ENCODE results near the gene TUBGCP3. TPM values are rescaled to one million over a fixed set of nuclear protein-coding genes. Genes with fewer than 3 reads are reported as not detected.

The TUBGCP3 gene
- polyA plus RNA-seq, 1 experiment, result 15.7 TPM

DNA sequence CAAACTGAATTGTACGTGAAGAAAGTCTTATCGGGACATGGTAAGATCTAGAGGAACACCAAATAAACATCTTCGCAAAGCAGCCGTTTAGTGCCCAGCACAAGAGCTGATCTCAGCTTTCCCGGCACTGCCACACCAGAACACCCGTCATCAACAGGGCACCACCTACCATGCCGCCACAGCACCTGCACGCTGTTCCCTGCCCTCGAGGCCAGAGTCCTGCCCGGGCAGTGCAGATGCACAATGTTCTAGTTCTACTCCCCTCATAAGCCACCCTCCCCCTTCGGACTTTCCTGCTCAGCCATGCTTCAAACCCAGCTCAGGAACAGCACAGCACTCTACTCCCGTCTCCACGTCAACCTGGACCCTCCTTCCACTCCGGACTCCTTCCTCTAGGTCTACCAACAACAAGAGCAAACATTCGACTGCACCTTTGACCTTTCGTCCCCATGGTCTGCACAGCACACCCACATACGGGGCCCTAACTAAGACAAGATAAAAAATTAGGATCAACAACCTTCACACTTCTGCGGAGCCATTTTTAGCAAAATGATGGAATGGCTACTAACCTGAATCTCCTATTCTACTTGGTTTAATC lies 25.1 kb downstream of the TUBGCP3 start:
- H3K27me3 ChIP-seq (ENCODE audit: control insufficient read depth, insufficient read depth, low read length), result no peaks in the 10 kb centered on the region
- no peak overlapping the region for H3K4me3 ChIP-seq (ENCODE audit: low read depth, low read length)
- no peak for DNase-seq (ENCODE audit: low read depth)
- ChIA-PET POLR2A (no interaction called here), CTCF (no interaction called here)
- TF ChIP-seq, protein P1, sequence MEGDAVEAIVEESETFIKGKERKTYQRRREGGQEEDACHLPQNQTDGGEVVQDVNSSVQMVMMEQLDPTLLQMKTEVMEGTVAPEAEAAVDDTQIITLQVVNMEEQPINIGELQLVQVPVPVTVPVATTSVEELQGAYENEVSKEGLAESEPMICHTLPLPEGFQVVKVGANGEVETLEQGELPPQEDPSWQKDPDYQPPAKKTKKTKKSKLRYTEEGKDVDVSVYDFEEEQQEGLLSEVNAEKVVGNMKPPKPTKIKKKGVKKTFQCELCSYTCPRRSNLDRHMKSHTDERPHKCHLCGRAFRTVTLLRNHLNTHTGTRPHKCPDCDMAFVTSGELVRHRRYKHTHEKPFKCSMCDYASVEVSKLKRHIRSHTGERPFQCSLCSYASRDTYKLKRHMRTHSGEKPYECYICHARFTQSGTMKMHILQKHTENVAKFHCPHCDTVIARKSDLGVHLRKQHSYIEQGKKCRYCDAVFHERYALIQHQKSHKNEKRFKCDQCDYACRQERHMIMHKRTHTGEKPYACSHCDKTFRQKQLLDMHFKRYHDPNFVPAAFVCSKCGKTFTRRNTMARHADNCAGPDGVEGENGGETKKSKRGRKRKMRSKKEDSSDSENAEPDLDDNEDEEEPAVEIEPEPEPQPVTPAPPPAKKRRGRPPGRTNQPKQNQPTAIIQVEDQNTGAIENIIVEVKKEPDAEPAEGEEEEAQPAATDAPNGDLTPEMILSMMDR (IDR thresholded peaks at IDR 0.05; ENCODE audit: insufficient read depth, low read depth, low read length), result no peak
- H3K36me3 ChIP-seq (ENCODE audit: control insufficient read depth, insufficient read depth, low read length), result peaks cover 2% of the 10 kb centered on the region; the same call in 1 of the 2 replicates

DNA sequence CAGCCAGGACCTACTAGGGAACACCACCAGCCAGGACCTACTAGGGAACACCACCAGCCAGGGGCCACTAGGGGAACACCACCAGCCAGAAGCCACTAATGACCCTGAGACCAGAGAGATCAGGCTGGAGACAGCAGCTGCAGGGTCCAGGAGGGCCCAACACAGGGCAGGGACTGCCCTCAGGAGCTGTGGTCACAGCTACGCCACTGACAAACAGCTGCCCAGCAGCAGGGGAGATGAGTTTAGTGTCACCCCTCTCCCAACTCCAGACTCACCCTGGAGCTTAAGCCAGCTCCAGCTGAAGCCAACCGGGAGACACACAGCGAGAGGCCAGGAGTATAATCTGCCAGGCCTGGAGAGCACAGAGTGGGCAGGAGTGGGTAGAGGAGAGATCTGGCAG lies 25.7 kb downstream of the TUBGCP3 start:
- ChIA-PET CTCF (no interaction called here), POLR2A (no interaction called here)
- Histone ChIP-seq H3K36me3 (ENCODE audit: control insufficient read depth, insufficient read depth, low read length) (peaks cover 2% of the 10 kb centered on the region; the same call in 1 of the 2 replicates), H3K4me3 (ENCODE audit: low read depth, low read length) (no peak overlapping the region), H3K27me3 (ENCODE audit: control insufficient read depth, insufficient read depth, low read length) (no peaks in the 10 kb centered on the region)
- TF ChIP-seq, protein P1 (IDR thresholded peaks at IDR 0.05; ENCODE audit: insufficient read depth, low read depth, low read length), result no peak
- no peak for DNase-seq (ENCODE audit: low read depth)

DNA sequence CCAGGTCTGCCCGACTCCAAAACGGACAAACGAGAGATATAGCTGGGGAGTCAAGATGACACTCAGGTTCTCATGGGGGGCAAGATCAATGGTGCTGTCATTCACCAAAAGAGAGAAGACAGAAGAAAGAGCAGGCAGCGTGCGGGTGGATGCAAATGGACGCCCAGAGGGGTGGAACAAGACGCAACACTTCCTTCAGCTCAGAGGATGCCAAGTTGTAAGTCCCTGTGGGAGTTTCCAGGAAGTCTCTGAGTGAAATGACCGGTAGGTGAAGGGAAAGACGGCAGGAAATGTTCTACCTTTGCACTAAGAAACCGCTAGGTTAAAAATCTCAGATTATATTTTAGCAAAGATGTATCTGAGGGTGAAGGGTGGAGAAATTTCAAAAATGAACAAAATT lies 26.5 kb downstream of the TUBGCP3 start:
- ChIA-PET POLR2A (no interaction called here), CTCF (no interaction called here)

DNA sequence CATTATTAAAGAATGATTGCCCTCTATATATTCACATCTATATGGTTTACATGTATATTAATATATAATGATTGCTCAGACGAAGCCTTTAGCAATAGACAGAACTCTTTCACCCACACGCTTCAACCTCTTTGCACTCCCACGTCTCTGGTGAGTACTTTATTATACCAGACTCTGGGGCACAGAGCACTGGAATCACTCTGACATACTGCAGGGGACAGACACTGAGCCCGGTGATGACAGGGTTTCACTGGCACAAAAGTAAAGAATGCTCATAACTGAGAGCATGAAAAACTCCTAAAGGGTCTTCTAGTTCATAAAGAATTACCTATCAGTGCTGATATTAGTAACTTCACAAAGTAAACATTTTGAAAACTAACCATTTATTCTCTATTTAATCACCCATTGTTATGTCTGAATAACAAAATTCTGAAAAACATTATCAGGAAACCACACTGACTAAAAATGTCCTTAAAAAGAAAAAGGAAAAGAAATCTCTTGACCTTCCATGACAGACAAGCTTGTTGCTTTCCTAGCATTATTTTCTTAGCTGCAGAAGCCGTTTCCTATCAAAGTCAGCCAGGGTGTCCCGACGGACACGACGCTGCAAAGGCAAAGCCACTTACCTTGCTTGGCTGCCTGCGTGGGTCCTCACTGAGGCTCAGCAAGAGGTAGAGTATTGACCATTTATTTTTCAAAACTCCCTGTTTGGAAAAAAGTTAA lies 29.1 kb downstream of the TUBGCP3 start:
- TF ChIP-seq, protein P1 (IDR thresholded peaks at IDR 0.05; ENCODE audit: insufficient read depth, low read depth, low read length), result no peak
- POLR2A ChIA-PET, result no interaction called here
- CTCF ChIA-PET, result no interaction called here
- Histone ChIP-seq H3K36me3 (ENCODE audit: control insufficient read depth, insufficient read depth, low read length) (peaks cover 12% of the 10 kb centered on the region), H3K27me3 (ENCODE audit: control insufficient read depth, insufficient read depth, low read length) (no peaks in the 10 kb centered on the region), H3K4me3 (ENCODE audit: low read depth, low read length) (no peak overlapping the region)
- no peak for DNase-seq (ENCODE audit: low read depth)

More for the DNA sequence above, 26.5 kb downstream of the TUBGCP3 start:
- no peak overlapping the region for H3K4me3 ChIP-seq (ENCODE audit: low read depth, low read length)
- H3K36me3 ChIP-seq (ENCODE audit: control insufficient read depth, insufficient read depth, low read length), result peaks cover 2% of the 10 kb centered on the region; the same call in 1 of the 2 replicates
- no peak for DNase-seq (ENCODE audit: low read depth)
- no peaks in the 10 kb centered on the region for H3K27me3 ChIP-seq (ENCODE audit: control insufficient read depth, insufficient read depth, low read length)
- TF ChIP-seq, protein P1 (IDR thresholded peaks at IDR 0.05; ENCODE audit: insufficient read depth, low read depth, low read length), result no peak

DNA sequence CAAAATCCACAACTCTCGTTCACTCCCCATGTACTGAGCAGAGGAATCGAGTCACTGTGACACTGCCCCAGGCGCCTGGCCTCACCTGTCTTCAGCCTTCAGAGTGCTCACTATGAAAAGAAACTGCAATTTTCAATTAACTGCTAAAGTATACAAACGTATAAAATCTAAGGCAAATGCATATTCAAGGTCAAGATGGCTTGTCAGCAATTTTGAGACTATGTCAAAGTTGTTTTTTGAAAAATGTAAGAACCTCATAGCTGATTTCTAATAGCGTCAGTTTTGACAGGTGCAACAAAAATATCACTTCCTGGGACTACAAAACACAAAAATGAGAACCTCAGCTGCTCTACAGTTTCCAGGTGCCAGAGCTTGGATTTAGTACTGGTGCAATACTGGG lies 31.4 kb downstream of the TUBGCP3 start:
- DNase-seq (ENCODE audit: low read depth), result no peak
- TF ChIP-seq, protein P1 (IDR thresholded peaks at IDR 0.05; ENCODE audit: insufficient read depth, low read depth, low read length), result no peak
- peaks cover 20% of the 10 kb centered on the region for H3K36me3 ChIP-seq (ENCODE audit: control insufficient read depth, insufficient read depth, low read length)
- CTCF ChIA-PET, result no interaction called here
- no peaks in the 10 kb centered on the region for H3K27me3 ChIP-seq (ENCODE audit: control insufficient read depth, insufficient read depth, low read length)
- POLR2A ChIA-PET, result no interaction called here
- H3K4me3 ChIP-seq (ENCODE audit: low read depth, low read length), result no peak overlapping the region

All from BJ (cell line).